H1 (cell line): Measurements from ENCODE around the gene AKAP8. TPM values are rescaled to one million over a fixed set of nuclear protein-coding genes. Genes with fewer than 3 reads are reported as not detected.

Experiments
- GABPA ChIP-seq: IDR thresholded peaks from 2 replicates; pipeline ENCODE4 v1.6.1; 2011; ENCODE audit warnings: mild to moderate bottlenecking, low read length, moderate library complexity, borderline replicate concordance; ENCODE audit not compliant: insufficient read depth
- RNF2 ChIP-seq: fragments of 200-900, 300-1000 bp; sonication (generic); IDR thresholded peaks from 2 replicates; pipeline ENCODE4 v1.7.1; 2016; ENCODE audit warnings: borderline replicate concordance, low read depth, mild to moderate bottlenecking, antibody characterized with exemption, low read length; ENCODE audit not compliant: poor library complexity, severe bottlenecking; ENCODE audit errors: missing control alignments
- polyA plus RNA-seq, 7 experiments: library from polyadenylated mRNA; depleted of rRNA in 3 of 7; stranded (reverse) in 5 of 7; unstranded in 2 of 7; fragments of >200 nt in 5 of 7; fragments of 200-250 nt in 2 of 7; gene quantifications; 1 replicate in 5 of 7; 2 replicates in 1 of 7; 4 replicates in 1 of 7; pipeline versions ENCODE4 v1.2.1 to v1.2.3, GENCODE V29; 2011 to 2013; ENCODE audit warnings: missing spikeins in 2 of 7, mixed read lengths in 2 of 7
- total RNA-seq: library from RNA; stranded (reverse); fragmentation: NEBNext Ultra II Directional; extraction: Animal tissue kit (Norgen Biotek cat#: 25700); gene quantifications from 2 replicates; pipeline ENCODE4 v1.2.1, GENCODE V29; 2021
- TF ChIP-seq, protein P1 (sequence below): IDR thresholded peaks from 2 replicates; pipeline ENCODE4 v1.6.1; 2011; ENCODE audit warnings: low read length, improper control_type of control experiment
- TF ChIP-seq, protein P2 (sequence below): IDR thresholded peaks from 2 replicates; pipeline ENCODE4 v1.6.1; 2011; ENCODE audit warnings: low read depth, mild to moderate bottlenecking, low read length; ENCODE audit not compliant: insufficient read depth

Gene AKAP8
- total and polyA plus RNA-seq, 2 of the 8 experiments (the other 6 are each of a cell fraction or from before 2014, with no cell fraction given): 17.0 to 41.0 TPM

DNA sequence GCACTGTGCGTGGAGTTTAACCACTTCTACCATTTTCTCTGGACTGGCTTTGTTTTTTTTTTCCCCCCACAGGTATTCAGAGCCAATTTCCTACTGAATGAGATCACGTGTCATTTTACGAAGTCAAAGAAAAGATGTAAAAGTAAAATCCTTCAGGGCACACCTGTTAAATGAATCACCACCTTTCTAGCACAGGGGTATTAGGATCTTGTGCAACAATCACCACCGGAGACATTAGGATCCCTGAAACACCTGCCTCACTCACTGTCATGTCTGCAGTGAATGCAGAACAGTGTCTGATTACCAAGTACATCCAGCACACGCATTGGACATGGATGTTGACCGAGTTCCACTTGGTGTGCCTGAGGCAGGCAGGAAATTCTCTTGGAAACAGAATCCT is 64.5 kb downstream of the AKAP8 start (continued):
- TF ChIP-seq, protein P1, sequence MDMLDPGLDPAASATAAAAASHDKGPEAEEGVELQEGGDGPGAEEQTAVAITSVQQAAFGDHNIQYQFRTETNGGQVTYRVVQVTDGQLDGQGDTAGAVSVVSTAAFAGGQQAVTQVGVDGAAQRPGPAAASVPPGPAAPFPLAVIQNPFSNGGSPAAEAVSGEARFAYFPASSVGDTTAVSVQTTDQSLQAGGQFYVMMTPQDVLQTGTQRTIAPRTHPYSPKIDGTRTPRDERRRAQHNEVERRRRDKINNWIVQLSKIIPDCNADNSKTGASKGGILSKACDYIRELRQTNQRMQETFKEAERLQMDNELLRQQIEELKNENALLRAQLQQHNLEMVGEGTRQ: no peak
- TF ChIP-seq GABPA (no peak), RNF2 (no peak)
- TF ChIP-seq, protein P2, sequence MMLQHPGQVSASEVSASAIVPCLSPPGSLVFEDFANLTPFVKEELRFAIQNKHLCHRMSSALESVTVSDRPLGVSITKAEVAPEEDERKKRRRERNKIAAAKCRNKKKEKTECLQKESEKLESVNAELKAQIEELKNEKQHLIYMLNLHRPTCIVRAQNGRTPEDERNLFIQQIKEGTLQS: no peak
- TF ChIP-seq, all 59 proteins: peak for 0
